Lung (tissue), 12 donors: ENCODE measurements around the gene NKD2. TPM values are rescaled to one million over a fixed set of nuclear protein-coding genes. Genes with fewer than 3 reads are reported as not detected.

ENCODE experiments used
- ATAC-seq: fragments of 200-7000 bp; cut with Tn5 transposase; one replicate; pipeline ENCODE4 v1.9.1; 2020; ENCODE audit warnings: moderate number of reproducible peaks; ENCODE audit not compliant: insufficient read depth, low FRiP score
- DNase-seq, 3 donors: peaks; one replicate each; pipeline ENCODE4 v3.0.0-alpha.2; 2013 to 2017
- H3K27ac ChIP-seq, 2 donors: one replicate each; pipeline ENCODE4 v1.5.1; 2013; ENCODE audit warnings: mild to moderate bottlenecking in 2 of 2, moderate library complexity in 2 of 2, control low read depth in 1 of 2, inconsistent platforms in 1 of 2, low read depth in 1 of 2, low read length in 1 of 2
- H3K27me3 ChIP-seq, 3 donors: one replicate each; pipeline ENCODE4 v1.5.1; 2013; ENCODE audit warnings: low read length in 2 of 3; ENCODE audit not compliant: control insufficient read depth in 3 of 3, insufficient read depth in 3 of 3
- H3K36me3 ChIP-seq, 4 donors: one replicate each; pipeline ENCODE4 v1.5.1; 2013; ENCODE audit warnings: low read length in 4 of 4, mild to moderate bottlenecking in 1 of 4, moderate library complexity in 1 of 4; ENCODE audit not compliant: control insufficient read depth in 4 of 4, insufficient read depth in 4 of 4
- H3K4me1 ChIP-seq, 5 donors: one replicate each; pipeline ENCODE4 v1.5.1; 2013; ENCODE audit warnings: low read length in 5 of 5, mild to moderate bottlenecking in 2 of 5, moderate library complexity in 1 of 5; ENCODE audit not compliant: control insufficient read depth in 5 of 5, insufficient read depth in 5 of 5
- H3K4me3 ChIP-seq: one replicate; pipeline ENCODE4 v1.5.1; 2013; ENCODE audit warnings: mild to moderate bottlenecking, control low read depth, moderate library complexity
- H3K9ac ChIP-seq, 2 donors: one replicate each; pipeline ENCODE4 v1.5.1; 2013; ENCODE audit warnings: low read length in 2 of 2, control low read depth in 1 of 2; ENCODE audit not compliant: insufficient read depth in 1 of 2
- H3K9me3 ChIP-seq, 4 donors: one replicate each; pipeline ENCODE4 v1.5.1; 2013; ENCODE audit warnings: low read length in 3 of 4, mild to moderate bottlenecking in 1 of 4, moderate library complexity in 1 of 4; ENCODE audit not compliant: control insufficient read depth in 4 of 4, insufficient read depth in 3 of 4
- CTCF ChIP-seq: IDR thresholded peaks from 2 replicates; pipeline ENCODE4 v1.5.1; 2012; ENCODE audit warnings: mild to moderate bottlenecking; ENCODE audit errors: control extremely low read depth, extremely low read depth
- WGBS, 2 donors: extraction: QIAGEN DNeasy Blood & Tissue Kit; methylation state at CpG; one replicate each; pipeline ENCODE4 v1.1.7; 2013; 5-methylcytosine and 5-hydroxymethylcytosine counted together
- polyA plus RNA-seq, 2 donors: library from polyadenylated mRNA; stranded (reverse); fragments of 200-250 nt; gene quantifications; one replicate each; pipeline ENCODE4 v1.2.1, GENCODE V29; 2013
- total RNA-seq, 2 donors: library from RNA; depleted of rRNA in 1 of 2; stranded (reverse); fragments of >200 nt in 1 of 2; gene quantifications; one replicate each; pipeline ENCODE4 v1.2.1, GENCODE V29; 2014 to 2021
- donor health status: control.
- donor health status: control.
- donor health status: Bipolar disorder and iron deficiency.
- donor health status: healthy.
- donor health status: DM: yes; HTN: yes; CAD: no.

NKD2 gene
- total and polyA plus RNA-seq, 4 donors: 9.9 to 88.0 (median 48.4) TPM

DNA sequence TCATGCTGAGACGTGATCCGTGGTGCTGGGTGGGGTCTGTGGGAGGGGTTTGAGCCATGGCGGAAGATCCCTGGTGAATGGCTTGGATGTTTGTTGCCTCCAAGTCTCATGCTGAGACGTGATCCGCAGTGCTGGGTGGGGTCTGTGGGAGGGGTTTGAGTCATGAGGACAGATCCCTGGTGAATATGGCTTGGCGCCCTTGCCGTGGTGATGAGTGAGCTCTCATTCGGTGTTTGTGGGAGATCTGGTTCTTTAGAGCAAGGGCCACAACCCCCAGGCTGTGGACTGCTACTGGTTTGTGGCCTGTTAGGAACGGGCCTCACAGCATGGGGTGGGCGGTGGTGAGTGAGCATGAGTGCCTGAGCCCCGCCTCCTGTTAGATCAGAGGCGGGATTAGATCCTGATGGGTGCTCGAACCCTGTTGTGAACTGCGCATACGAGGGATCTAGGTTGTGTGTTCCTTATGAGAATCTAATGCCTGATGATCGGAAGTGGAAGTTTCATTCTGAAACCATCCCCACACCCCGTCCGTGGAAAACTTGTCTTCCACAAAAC, 31.2 kb downstream of the NKD2 start:
- ATAC-seq (no peak), DNase-seq (no peak)
- Histone ChIP-seq H3K4me1 (no peaks in the 10 kb centered on the region), H3K4me3 (no peak overlapping the region), H3K36me3 (peaks cover 0 to 5% (median under 1%) of the 10 kb centered on the region in 4 donors), H3K27me3 (no peaks in the 10 kb centered on the region), H3K9ac (no peak overlapping the region), H3K9me3 (peaks cover 0 to 6% (median under 1%) of the 10 kb centered on the region in 4 donors), H3K27ac (no peak overlapping the region)
- WGBS, 2 donors: 92 to 95% methylated on average over 15 to 17 of the region's 18 CpGs
- no peak for TF ChIP-seq CTCF

DNA sequence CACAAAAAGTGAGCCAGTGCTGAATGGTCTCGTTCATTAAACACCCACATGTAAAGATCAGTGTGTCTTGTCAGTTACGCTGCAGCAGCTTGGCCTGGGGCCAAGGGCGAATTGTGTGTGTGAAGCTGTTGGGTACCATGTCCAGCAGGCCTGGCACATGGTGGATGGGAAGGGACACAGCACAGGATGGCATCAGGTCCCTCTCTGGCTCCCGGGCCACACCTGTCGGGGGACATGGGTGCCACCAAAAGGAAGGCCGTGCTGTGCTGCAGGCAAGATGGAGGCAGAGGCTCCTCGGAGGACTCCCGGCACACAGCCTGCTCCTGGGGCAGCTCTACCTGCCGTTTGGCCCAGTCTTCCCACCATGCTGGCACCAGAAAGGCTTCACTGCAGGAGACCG, 32.0 kb downstream of the NKD2 start:
- TF ChIP-seq CTCF: no peak
- H3K4me1 ChIP-seq: no peaks in the 10 kb centered on the region
- DNase-seq: no peak
- no peaks in the 10 kb centered on the region for H3K27me3 ChIP-seq
- H3K4me3 ChIP-seq: no peak overlapping the region
- ATAC-seq: no peak
- peaks cover 0 to 4% (median 0%) of the 10 kb centered on the region in 4 donors for H3K36me3 ChIP-seq
- no peak overlapping the region for H3K9ac ChIP-seq
- WGBS, 2 donors: 95 to 98% methylated on average over 10 of the region's 10 CpGs
- H3K9me3 ChIP-seq: peaks cover 0 to 6% (median under 1%) of the 10 kb centered on the region in 4 donors
- H3K27ac ChIP-seq: no peak overlapping the region

DNA sequence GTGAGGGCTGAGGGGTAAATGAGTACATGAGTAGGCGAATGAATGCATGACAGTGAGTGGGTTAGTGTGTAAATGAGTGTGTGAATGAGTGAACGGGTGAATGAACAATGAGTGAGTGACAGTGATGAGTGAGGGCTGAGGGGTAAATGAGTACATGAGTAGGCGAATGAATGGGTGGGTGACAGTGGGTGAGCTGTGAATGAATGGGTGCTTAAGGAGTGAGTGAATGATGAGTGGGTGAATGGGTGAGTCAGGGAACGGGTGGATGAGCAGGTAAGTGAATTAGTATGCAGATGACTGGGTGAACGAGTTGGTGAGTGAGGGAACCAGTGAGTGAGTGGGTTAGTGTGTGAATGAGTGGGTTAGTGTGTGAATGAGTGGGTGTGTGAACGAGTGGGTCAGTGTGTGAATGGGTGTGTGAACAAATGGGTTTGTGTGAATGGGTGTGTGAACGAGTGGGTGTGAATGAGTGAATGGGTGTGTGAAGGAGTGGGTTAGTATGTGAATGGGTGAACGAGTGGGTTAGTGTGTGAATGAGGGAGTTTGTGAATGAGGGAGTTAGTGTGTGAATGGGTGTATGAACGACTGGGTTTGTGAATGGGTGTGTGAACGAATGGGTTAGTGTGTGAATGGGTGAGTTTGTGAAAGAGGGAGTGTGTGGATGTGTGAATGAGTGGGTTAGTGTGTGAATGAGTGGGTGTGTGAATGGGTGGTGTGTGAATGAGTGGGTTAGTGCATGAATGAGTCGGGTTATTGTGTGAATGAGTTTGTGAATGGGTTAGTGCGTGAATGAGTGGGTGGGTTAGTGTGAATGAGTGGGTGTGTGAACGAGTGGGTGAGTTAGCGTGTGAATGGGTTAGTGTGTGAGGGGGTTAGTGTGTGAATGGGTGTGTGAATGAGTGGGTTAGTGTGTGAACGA, 32.9 kb downstream of the NKD2 start:
- H3K36me3 ChIP-seq: peaks cover 0 to 4% (median 0%) of the 10 kb centered on the region in 4 donors
- H3K27ac ChIP-seq: no peak overlapping the region
- no peak for ATAC-seq
- H3K9ac ChIP-seq: no peak overlapping the region
- DNase-seq: no peak
- no peak for TF ChIP-seq CTCF
- WGBS, 2 donors: 79 to 88% methylated on average over 15 of the region's 15 CpGs
- no peaks in the 10 kb centered on the region for H3K27me3 ChIP-seq
- H3K9me3 ChIP-seq: peaks cover 0 to 6% (median under 1%) of the 10 kb centered on the region in 4 donors
- H3K4me1 ChIP-seq: no peaks in the 10 kb centered on the region
- H3K4me3 ChIP-seq: no peak overlapping the region
